ENCODE data around the gene C16orf86.

DNA sequence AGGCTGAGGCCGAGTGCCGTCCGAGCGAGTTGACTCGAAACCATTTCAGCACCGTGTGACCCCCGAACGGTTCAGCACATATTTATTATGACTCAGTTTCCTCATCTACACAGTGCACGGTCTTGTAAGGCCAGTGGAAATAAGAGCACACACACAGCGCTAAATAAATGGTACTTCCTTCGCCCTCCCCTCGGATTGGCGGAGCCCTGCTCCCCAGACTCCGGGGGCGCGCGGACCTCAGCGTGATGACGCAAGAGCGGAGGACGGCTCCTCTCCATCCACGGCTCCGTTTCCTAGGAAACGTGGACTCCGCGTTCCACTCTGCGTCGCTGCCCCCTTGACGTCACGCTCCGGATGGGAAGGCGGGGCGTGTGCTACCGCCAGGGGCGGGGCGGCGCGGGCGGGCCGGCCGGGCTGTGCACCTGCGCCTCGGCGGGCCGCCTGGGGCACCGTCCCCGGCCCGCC is 6.0 kb upstream of the C16orf86 start, which contains the start of gene PARD6A:
- no peak for TF ChIP-seq POLR2AphosphoS5 (IDR thresholded peaks at IDR 0.05; ENCODE audit: borderline replicate concordance, low read depth, low read length)
- TF ChIP-seq EZH2 (IDR thresholded peaks at IDR 0.05), result no peak

All from SK-N-MC (cell line).